HG02759 (cell line): ENCODE results near the gene NUP35.

Source experiments
- ATAC-seq: cut with Tn5 transposase; IDR thresholded peaks from one replicate; pipeline ENCODE4 v1.9.1; 2021; ENCODE audit warnings: mild to moderate bottlenecking, moderate library complexity; ENCODE audit not compliant: unreplicated experiment

The NUP35 gene

DNA sequence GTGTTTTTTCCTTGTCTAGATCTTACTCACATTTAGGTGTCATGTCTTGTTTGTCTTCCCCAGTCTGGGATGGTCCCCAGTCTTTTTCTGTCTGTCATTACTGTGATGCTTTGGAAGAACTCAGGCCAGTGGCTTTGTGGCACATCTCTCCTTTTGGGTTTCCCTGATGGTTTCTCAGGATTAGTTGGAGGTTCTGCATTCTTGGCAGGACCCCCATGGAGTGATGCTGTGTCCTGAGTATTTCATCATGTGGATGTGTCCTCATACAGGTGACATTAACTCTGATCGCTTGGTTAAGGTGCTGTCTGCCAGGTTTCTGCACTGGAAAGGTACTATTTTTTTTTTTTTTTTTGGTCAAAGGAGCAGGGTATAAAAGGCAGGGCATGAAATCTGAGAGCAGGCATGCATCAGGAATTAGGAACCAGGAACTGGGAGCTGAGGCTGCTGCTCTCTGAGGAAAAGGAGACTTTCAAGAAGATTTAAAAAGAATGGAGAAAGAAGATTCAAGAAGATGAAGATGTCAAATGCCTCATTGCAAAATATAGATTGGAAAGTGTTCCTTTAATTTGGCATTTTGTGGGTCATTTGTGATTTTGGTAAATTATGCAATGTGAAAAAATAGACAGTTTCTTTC, 85.3 kb downstream of the NUP35 start:
- ATAC-seq = no peak
